Astrocyte (in vitro differentiated cells and primary cell): ENCODE measurements around the gene SPATA24.

Experiments
- EZH2 ChIP-seq: IDR thresholded peaks from 2 replicates; pipeline ENCODE4 v1.6.1; 2012; ENCODE audit warnings: mild to moderate bottlenecking, low read length, inconsistent platforms; ENCODE audit not compliant: insufficient read depth
- TF ChIP-seq, protein P1 (sequence below): IDR thresholded peaks from 2 replicates; pipeline ENCODE4 v1.5.1; 2011; ENCODE audit warnings: low read depth, mild to moderate bottlenecking, inconsistent platforms, low read length, moderate library complexity; ENCODE audit not compliant: insufficient read depth

DNA sequence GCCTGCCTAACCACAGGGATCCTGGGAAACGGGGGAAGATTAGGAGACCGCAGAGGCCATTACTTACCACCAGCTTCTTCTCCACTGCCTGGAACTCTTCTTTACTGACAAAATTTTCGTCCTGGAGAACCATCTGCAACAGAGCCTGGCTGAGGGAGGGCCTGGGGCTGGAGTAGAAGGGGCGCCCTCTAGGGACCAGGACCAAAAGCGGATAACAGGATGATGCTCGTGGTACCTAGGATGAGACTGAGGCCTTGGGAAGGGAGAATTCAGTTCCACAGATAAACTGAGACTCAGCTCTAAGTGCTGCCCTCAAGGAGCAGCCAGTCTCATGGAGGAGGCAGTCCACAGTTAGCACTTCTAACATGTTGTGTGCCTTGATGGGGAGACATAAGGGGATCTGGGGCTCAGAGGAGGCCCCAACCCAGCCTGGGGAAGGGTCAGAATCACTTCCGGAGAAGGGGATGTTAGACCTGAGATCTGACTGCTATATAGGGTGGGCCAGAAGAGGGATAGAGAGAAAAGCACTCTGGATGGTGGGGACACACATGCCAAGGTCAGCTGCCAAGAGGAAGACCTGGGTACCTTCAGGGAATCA lies 1.2 kb downstream of the SPATA24 start:
- TF ChIP-seq, protein P1, sequence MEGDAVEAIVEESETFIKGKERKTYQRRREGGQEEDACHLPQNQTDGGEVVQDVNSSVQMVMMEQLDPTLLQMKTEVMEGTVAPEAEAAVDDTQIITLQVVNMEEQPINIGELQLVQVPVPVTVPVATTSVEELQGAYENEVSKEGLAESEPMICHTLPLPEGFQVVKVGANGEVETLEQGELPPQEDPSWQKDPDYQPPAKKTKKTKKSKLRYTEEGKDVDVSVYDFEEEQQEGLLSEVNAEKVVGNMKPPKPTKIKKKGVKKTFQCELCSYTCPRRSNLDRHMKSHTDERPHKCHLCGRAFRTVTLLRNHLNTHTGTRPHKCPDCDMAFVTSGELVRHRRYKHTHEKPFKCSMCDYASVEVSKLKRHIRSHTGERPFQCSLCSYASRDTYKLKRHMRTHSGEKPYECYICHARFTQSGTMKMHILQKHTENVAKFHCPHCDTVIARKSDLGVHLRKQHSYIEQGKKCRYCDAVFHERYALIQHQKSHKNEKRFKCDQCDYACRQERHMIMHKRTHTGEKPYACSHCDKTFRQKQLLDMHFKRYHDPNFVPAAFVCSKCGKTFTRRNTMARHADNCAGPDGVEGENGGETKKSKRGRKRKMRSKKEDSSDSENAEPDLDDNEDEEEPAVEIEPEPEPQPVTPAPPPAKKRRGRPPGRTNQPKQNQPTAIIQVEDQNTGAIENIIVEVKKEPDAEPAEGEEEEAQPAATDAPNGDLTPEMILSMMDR: peak; percentile 22
- TF ChIP-seq EZH2: no peak
